Fibroblast of skin of back (primary cell): Measurements from ENCODE around the gene RELN.

ENCODE experiments used
- DNase-seq: peaks from one replicate; pipeline ENCODE4 v3.0.0-alpha.2; 2013

The RELN gene

DNA sequence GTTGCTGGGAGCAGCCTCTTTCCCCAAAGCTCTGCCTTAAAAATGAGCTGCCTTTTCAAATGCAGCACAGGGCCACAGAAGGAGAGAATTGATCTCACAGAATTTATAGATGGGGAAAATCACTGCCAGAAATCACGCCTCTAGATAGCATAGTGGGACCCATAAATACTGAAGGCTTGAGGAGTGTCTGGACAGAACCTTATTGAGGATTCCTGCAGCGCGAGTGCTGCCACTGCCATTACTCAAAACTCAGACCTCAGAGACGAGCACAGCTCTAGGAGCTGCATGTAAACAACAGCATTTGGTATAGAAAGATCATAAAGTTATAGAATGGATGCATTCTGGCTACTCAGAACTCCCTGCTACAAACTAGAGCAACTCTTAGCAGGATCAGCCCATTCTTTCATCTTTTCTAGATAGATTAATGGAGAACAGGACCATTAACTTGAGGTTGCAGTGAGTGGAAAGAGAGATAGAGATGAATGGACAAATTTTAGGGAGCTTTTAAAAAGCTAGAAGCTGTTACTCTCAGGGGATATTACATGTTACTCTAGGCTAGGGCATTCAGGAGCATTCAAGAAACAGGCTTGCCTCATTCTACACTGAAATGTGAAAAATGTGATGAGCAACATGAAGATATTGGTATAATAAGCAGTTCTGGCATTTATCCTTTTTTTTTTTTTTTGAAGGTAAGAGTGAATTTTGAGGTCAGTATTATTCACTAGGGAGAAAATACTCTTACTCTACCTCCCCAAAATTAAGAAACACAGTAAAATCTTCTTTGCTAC, 276.3 kb downstream of the RELN start:
- DNase-seq = peak; percentile 37

GRCh38 chr7:103711413-103711812, 278.0 kb downstream of the RELN start:
- DNase-seq = peak; percentile 54

- DNase-seq = peak; percentile 40
Measured at GRCh38 chr7:103710247-103710646, 279.2 kb downstream of the RELN start.

DNA sequence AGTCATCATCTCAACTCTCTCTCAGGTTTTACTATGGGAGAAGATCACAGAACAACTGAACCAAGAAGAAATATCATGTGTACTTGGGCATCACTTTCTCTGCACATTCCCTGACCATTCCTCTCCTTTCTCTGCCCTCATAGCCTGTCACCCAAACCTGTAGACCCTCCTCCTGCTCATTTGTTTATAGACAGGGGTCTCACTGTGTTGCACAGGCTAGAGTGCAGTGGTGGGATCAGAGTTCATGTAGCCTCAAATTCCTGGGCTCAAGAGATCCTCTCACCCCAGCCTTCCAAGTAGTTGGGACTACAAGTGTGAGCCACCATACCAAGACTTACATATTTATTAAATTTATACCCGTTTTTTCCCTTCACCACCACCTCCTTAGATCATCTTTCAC, 282.7 kb downstream of the RELN start:
- DNase-seq = no peak

GRCh38 chr7:103705542-103705941, 283.9 kb downstream of the RELN start:
- no peak for DNase-seq

- DNase-seq = no peak
Measured at GRCh38 chr7:103704701-103705100, 284.8 kb downstream of the RELN start.

DNA sequence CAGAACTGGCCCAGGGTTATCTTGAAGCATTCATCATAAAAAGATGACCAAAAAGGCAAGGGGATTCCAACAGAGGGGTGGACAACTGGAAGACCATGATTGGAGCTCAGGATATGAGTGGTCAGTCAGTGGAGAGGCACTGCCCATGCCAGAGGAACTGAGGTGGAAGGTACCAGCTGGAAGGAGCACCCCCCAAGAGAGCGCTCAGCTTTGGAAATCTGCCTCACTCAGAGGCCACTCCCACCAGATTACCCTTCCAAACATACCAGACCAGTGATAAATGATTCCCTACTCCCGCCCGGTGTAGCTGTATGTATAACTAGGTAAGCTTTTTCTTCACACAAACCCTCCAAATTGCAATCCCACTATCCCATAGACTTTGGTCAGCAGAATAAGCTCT, 286.5 kb downstream of the RELN start:
- DNase-seq = no peak

- DNase-seq = no peak
Measured at GRCh38 chr7:103702454-103702853, 287.0 kb downstream of the RELN start.

DNA sequence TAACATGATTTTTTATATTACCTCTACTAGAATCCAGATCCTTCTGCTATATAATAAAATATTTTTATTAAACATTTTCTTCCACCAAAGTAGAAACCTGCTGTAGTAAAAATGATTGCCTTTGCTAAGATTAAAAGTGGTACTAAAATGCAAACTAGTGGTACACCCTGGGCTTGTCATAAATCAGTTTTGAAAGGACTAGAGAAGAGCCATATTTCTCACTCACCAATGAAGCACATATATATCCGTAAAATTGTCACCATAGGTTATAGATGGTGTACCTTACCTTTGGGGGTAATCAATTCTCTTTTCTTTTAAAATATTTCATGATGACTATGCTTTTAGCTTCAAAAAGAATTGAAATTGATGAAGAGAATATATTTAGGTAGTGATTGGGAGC, 290.4 kb downstream of the RELN start:
- DNase-seq = no peak

DNA sequence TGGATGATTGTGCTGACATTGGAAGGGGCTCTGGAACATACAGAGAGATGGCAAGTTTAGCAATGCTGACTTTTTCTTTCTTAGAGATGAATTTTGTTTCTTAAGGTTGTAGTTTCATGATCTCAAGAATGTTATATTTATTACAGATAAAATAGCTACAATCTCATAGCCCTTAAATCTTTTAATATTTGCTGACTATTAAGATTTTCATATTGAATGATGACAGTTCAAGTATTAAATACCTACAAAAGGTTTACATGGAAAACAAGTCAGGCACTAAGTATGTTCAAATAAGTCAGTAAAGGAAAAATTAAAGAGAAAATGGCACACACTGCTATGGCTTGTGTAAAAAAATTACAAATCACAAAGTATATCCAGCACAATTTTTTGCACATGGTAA, 291.4 kb downstream of the RELN start:
- no peak for DNase-seq

GRCh38 chr7:103695521-103695920, 293.9 kb downstream of the RELN start:
- no peak for DNase-seq

- no peak for DNase-seq
Measured at GRCh38 chr7:103694304-103694703, 295.2 kb downstream of the RELN start.

- no peak for DNase-seq
Measured at GRCh38 chr7:103691291-103691690, 298.2 kb downstream of the RELN start.

GRCh38 chr7:103690242-103690974, 299.1 kb downstream of the RELN start:
- DNase-seq = no peak

DNA sequence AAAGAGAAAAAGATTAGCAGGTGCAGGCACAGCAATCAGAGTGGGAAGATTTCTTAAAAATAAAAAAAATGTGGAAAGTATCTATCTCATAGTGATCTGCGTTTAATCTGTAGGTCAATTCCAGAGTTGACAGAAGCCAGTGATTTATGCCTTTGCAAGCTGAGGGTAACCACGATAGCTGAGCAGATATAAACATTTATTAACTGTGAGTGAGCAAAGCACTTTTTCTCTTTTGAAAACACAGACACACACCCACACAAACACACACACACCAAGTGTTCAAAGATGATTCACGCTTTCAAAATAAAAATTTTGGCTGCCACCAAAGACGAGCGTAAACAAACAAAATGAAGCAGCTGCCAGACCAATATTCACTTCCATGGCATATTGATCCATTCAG, 300.2 kb downstream of the RELN start:
- no peak for DNase-seq

- DNase-seq = no peak
Measured at GRCh38 chr7:103687951-103688350, 301.5 kb downstream of the RELN start.

- no peak for DNase-seq
Measured at GRCh38 chr7:103687272-103687671, 302.2 kb downstream of the RELN start.

- DNase-seq = no peak
Measured at GRCh38 chr7:103686763-103687162, 302.7 kb downstream of the RELN start.

DNA sequence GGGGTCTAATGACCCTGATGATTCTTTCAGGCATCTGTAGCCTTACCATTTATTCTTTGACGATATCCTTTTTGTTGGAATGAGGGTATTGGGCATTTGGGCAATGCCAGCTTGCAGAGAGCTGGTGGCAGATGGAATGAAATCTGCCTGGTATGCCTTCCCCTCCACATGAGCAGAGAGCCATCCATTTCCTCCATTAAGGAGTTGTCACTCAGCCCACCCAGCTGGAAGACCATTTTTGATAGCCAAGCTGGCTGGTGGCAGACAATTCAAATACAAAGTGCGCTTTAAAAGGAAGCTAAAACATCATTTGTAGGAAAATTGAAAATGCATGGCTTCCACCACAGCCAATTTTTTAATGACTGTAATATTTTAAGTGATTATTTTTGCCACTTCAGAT, 303.4 kb downstream of the RELN start:
- no peak for DNase-seq

DNA sequence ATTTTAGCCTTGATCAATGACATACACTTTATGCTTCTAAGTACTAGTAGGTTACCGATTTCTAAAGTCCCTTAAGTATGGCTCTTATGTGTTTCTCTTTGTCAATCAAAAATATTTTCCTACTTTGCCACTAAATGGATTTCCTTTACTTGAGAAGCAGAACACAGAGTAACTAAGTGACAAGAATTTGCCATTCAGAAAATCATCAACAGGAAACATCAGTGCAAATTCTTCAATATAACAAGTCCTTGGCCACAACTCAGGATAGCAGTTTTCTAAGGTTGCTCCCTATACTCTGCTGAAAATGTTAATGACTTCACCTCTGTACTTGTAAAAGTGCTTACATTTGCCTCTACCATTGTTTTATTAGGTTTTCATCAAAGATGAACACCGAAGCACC, 303.8 kb downstream of the RELN start:
- DNase-seq = no peak

DNA sequence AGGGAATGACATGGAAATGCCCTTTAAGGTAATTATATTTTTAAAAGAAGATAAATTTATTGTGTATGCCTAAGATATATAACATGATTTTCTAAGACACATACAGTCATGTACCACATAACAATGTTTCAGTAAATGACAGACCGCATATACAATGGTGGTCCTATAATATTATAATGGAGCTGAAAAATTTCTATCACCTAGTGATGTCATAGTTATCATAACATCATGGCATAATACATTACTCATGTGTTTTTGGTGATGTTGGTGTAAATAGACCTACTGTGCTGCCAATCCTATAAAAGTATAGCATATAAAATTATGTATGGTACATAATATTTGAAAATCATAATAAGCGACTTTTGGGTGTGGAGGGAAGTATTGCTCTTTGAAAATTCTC, 306.1 kb downstream of the RELN start:
- no peak for DNase-seq

- peak; percentile 45 for DNase-seq
Measured at GRCh38 chr7:103680161-103681144, 309.0 kb downstream of the RELN start.
